Measurements from ENCODE around the gene ZC3H13.

ZC3H13 gene

DNA sequence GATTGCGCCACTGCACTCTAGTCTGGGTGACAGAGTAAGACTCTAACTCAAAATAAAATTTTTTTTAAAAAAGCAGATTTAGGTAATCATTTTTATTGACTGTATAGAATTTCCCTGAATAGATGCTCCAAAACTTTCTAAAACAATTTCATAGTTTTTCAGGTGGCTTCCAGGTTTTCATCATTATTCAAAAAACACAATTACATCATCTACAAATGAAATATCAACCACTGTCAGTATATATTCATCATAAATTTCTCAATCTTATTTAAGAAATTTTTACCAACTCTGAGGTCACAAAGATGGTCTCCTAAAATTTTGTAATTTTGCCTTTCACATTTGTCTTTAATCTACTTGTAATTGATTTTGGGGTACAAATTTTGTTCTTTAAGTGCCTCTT, 48.1 kb downstream of the ZC3H13 start:
- peak in 1 of 2 experiments; percentile 17 for DNase-seq (ENCODE audit: low read depth in 1 of 2, low spot score in 1 of 2)
- TF ChIP-seq CTCF (IDR thresholded peaks at IDR 0.05; ENCODE audit: insufficient read depth, low read length) (no peak), REST (IDR thresholded peaks at IDR 0.05; ENCODE audit: insufficient replicate concordance, low read depth) (no peak), POLR2AphosphoS5 (IDR thresholded peaks at IDR 0.05; ENCODE audit: low read depth) (no peak), GABPA (IDR thresholded peaks at IDR 0.05; ENCODE audit: low read depth) (no peak), SPI1 (IDR thresholded peaks at IDR 0.05; ENCODE audit: borderline replicate concordance, low read depth) (no peak)
- Histone ChIP-seq H3K4me3 (replicated peaks; ENCODE audit: insufficient read depth, low read length) (no peak overlapping the region), H3K27me3 (ENCODE audit: insufficient read depth, poor library complexity, severe bottlenecking) (no peaks in the 10 kb centered on the region), H3K27ac (replicated peaks) (no peak overlapping the region)

GRCh38 chr13:45996631-45997030, 55.9 kb downstream of the ZC3H13 start:
- Histone ChIP-seq H3K27me3 (ENCODE audit: insufficient read depth, poor library complexity, severe bottlenecking) (no peaks in the 10 kb centered on the region), H3K4me3 (replicated peaks; ENCODE audit: insufficient read depth, low read length) (no peak overlapping the region), H3K27ac (replicated peaks) (no peak overlapping the region)
- no peak for DNase-seq (ENCODE audit: low read depth in 1 of 2, low spot score in 1 of 2)
- no peak for TF ChIP-seq SPI1 (IDR thresholded peaks at IDR 0.05; ENCODE audit: borderline replicate concordance, low read depth)

GRCh38 chr13:45995245-45995644, 57.3 kb downstream of the ZC3H13 start:
- TF ChIP-seq SPI1 (IDR thresholded peaks at IDR 0.05; ENCODE audit: borderline replicate concordance, low read depth) (no peak), POLR2AphosphoS5 (IDR thresholded peaks at IDR 0.05; ENCODE audit: low read depth) (no peak), CTCF (IDR thresholded peaks at IDR 0.05; ENCODE audit: insufficient read depth, low read length) (no peak), REST (IDR thresholded peaks at IDR 0.05; ENCODE audit: insufficient replicate concordance, low read depth) (no peak), GABPA (IDR thresholded peaks at IDR 0.05; ENCODE audit: low read depth) (no peak)
- H3K27me3 ChIP-seq (ENCODE audit: insufficient read depth, poor library complexity, severe bottlenecking) = no peaks in the 10 kb centered on the region
- H3K27ac ChIP-seq (replicated peaks) = no peak overlapping the region
- no peak overlapping the region for H3K4me3 ChIP-seq (replicated peaks; ENCODE audit: insufficient read depth, low read length)
- DNase-seq (ENCODE audit: low read depth in 1 of 2, low spot score in 1 of 2) = no peak

DNA sequence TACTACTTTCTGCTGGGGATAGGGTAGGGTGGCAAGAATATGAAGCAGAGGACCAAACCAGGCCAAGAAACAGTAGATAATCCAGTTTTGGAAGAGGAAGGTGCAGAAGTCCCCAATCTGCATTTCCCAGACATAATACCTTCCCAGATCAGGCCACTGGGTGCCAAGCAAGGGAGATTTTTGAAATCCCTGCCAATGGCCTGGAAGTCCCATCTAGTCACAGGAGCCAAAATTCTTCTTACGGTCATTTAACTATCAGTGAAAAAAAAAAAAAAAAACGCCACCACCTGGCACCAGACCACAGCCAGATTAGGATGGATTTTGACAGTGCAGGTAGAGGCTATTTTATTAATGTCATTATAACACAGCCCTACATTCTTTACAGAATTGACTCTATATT, 57.8 kb downstream of the ZC3H13 start:
- no peaks in the 10 kb centered on the region for H3K27me3 ChIP-seq (ENCODE audit: insufficient read depth, poor library complexity, severe bottlenecking)
- DNase-seq (ENCODE audit: low read depth in 1 of 2, low spot score in 1 of 2) = no peak
- H3K27ac ChIP-seq (replicated peaks) = no peak overlapping the region
- no peak for TF ChIP-seq CTCF (IDR thresholded peaks at IDR 0.05; ENCODE audit: insufficient read depth, low read length)
- no peak for TF ChIP-seq REST (IDR thresholded peaks at IDR 0.05; ENCODE audit: insufficient replicate concordance, low read depth)
- no peak for TF ChIP-seq GABPA (IDR thresholded peaks at IDR 0.05; ENCODE audit: low read depth)
- TF ChIP-seq POLR2AphosphoS5 (IDR thresholded peaks at IDR 0.05; ENCODE audit: low read depth) = no peak
- TF ChIP-seq SPI1 (IDR thresholded peaks at IDR 0.05; ENCODE audit: borderline replicate concordance, low read depth) = no peak
- no peak overlapping the region for H3K4me3 ChIP-seq (replicated peaks; ENCODE audit: insufficient read depth, low read length)
